Suppressor macrophage treated with lipopolysaccharide for 4 hours (primary cell): ENCODE measurements around the gene SCAMP5.

Experiments
- DNase-seq: peaks from one replicate; pipeline ENCODE4 v3.0.0-alpha.2; 2020

The SCAMP5 gene

DNA sequence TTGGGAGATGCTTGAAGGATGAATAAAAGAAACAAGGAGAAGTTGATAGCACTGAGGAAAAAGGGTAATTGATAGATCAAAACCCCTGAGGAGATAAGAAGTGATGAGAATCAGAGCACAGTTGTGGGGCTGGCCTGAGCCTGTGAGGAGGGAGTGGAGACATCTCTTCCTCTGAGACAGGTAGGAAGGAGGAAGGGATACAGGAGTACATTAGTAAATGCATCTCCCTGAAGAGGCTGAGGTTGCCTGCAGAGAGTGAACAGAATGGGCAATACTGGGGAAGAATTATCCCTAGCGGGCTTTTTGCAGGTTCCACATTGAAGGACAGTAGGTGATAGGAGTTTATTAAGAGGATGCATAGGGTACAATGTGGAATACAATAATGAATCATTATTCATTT lies 17.3 kb upstream of the SCAMP5 start:
- no peak for DNase-seq

DNA sequence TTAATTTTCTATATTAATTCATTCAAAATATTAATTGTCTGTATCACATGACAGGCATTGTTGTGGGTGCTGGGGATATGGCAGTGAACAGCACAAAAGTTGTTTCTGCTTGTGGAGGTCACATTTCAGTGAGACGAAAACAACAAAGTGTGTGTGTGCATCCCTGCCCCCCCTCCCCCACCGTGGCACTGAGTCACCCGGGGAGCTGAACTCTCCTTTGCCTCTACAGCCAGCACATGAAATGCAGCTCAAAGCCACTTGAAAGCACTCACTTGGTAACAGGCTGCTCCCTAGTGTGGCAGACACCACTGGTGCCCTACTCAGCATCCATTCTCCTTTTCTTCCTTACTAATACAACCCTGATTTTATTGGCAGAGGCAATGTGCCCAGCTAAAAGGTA lies 16.9 kb upstream of the SCAMP5 start:
- no peak for DNase-seq

DNA sequence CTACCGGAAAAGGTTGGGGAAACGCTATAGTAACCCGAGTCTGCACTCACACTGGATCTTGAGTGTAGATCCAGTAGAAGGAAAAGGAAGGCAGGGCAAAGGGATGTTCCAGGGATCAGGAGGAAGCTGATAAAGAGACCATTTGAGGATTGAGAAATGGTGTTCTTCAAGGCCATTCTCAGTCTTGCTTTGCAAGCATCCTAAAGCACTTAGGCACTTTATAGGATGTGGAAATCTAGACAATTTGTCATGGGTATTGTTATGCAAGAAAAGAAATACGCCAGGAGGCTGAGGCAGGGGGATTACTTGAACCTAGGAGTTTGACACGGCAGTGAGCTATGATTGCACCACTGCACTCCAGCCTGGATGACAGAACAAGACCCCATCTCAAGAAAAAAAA lies 13.2 kb upstream of the SCAMP5 start:
- DNase-seq: peak; percentile 40

DNA sequence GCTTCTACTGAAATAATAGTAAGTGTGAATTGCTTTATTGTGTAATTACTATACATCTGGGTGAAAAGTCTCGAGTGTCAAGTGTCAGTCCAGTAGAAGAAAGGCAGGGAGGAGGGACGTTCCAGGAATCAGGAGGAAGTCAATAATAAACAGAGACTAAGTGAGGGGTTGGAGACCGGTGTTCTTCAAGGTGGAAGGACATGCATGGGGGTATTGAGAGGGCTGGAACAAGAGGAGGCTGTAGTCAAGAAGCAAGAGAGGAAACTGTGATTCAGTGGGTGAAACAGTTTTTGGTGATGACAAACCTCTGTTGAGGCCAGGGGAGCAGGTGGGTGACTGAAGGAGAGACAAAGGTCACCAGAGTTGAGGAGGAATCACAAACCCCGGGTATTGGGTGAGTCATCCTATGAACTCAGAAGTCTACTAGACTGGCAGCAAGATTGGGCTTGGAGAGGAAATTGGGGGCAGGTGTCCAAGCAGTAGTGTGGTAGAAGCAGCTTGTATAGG lies 11.6 kb upstream of the SCAMP5 start:
- DNase-seq: peak; percentile 60

DNA sequence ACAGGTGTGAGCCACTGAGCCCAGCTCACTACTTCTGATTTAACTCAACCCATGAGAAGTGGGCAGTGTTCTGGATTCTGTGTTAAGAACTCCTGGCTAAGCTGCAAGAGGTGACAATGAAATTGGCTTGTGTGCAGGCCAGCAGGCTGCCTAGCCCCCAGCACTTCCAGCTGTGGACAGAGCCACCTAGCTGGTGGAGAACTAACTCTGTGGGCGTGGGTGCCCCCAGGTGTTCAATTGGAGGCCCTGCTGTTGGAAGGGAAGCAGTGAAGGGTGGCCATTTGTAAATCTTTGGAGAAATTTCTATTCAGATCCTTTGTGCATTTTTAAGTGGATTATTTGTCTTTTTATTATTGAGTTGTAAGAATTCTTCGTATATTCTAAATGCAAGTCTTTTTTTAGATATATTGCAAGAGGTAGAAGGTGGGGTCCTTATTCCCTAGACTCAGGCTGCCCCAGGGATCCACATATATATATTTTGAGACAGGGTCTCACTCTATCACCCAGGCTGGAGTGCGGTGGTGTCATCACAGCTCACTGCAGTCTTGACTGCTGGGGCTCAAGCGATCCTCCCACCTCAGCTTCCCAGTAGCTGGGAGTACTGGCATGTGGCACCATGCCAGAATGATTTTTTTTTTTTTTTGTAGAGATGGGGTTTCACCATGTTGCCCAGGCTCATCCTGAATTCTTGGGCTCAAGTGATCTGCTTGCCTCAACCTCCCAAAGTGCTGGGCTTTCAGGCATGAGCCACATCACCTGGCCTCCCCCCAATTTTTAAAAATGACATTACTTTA lies 7.2 kb upstream of the SCAMP5 start:
- no peak for DNase-seq

DNA sequence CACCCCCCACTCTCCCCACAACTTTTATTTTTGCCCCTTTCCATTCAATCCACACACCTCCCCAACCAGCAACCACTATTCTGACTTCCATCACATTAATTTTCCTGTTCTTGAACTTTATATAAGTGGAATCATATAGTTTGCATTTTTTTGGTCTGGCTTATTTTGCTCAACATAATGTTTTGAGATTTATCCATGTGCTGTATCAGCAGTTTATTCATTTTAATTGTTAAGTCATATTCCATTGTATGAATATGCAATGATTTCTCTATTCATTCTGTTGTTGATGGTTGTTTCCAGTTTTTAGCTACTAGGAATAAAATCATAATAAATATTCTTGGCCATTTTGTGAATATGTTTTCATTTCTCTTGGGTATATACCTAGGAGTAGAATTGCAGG lies 5.8 kb upstream of the SCAMP5 start:
- DNase-seq: no peak

DNA sequence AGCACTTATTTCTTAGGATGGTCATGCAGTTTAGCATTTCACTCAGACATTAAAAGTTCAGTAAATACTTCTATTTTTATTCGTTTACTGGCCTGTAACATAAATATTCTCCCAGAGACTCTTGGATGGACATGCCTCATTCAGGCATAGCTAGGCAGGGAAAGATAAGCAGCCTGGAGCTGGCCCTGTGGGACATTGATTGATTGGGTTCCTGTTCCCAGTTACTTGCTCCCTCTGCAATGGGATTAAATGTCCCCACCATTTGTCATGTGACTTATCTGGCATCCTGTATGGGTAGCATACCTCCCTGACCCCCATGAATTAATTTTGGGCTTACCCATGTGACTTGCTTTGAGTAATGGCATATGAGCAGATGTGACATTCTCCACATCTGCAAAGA lies 2.7 kb upstream of the SCAMP5 start:
- DNase-seq: no peak

DNA sequence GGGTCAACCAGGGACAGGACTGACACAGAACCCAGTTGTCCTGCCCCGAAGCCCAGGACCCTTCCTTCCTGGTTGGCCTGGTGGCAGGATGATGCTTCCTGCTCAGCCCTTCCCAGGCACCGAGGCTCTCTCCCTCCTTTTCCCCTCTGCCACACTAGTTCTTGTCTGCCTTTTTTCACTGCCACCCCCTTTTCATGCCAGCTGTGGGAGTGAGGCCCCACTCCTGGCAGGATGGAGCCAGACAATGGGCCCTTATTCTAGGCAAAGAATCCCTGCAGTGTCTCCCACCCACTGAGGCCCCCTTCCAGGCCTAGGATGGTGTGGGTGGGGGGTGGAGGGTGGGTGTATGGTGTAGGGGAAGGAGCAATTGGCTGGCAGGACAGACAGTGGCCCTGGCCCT lies 1.1 kb upstream of the SCAMP5 start:
- DNase-seq: no peak

DNA sequence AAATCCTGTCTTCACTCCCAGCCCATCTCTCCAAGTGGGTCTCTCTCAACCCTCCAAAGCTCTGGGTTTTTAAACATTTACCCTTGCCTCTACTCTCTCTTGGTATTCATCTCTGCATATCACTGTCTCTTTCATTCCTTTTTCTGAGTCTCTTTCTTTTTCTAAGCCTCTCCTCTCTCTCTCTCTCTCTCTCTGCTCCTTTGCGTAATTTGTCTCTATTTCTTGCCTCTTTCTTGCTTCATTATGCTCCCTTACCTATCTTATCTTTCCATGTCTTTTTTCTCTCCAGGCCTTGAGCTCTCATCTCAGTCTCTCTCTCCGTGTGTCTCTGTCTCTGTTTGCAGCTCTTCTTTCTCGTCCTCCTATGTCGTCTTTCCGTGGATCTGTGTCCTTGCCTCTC lies 678 bp upstream of the SCAMP5 start:
- DNase-seq: no peak

DNA sequence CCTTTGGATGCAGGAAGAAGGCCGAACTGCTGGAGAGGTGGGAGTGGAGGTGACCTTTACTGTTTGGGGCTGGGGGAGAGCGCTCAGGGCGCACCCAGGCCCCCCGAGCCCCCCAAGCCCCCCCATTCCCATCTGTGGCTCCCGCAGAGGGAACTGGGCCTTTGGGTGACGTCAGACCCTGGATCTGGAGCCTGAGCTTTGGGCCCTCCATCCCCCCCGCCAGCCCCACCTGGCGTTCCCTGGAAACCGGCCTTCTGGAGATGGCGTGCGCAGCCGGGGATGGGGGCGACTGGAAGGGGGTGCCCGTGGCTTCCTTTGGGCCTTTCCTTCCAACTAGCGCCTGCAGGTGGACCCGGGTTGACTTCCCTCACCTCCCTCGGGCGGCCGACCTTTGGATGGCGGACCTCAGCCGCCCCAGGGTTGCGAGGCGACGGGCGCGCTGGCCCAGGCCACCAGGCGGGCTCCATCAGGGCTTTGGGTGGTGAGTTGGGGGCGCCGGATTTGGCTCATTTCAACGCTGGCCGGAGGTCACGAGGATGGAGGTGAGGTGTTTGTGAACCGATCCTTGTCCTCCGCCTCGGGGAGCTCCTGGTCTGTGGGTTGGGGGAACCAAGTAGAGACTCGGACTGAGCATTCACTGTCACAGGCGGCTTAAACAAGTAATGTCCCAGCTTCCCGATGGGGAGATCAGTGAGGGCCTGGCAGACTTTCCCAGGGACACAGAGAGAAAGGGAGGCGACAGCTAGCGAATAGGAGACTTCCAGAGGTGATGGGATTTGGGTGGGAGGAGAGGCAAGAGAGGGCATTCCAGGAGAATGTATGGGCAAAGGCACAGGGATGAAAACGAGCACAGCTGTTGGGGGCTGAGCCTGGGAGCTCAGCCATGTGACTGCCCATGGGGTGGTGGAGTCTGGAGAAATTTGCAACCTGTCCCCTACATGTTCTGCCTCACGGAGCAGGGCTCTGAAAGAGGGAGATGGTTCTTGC lies 709 bp downstream of the SCAMP5 start:
- DNase-seq: no peak

DNA sequence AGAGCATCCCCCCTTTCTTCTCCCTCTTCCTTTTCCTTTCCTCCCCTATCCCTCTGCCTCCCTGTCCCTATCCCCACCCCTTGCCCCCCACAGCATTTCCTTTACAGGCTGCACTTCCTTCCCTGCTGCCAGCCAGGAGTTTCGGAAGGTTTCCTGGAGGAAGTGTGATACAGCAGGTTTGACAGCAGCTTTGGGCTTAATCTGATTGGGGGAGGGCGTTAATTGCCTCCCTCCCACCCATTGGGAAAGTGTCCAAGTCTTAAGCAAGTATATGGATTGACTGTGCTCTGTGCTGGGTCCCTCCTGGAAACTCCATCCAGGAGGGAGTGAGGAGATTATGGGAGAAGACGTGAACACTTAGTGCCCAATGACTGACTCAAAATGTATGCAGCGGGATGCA lies 1.8 kb downstream of the SCAMP5 start:
- no peak for DNase-seq

DNA sequence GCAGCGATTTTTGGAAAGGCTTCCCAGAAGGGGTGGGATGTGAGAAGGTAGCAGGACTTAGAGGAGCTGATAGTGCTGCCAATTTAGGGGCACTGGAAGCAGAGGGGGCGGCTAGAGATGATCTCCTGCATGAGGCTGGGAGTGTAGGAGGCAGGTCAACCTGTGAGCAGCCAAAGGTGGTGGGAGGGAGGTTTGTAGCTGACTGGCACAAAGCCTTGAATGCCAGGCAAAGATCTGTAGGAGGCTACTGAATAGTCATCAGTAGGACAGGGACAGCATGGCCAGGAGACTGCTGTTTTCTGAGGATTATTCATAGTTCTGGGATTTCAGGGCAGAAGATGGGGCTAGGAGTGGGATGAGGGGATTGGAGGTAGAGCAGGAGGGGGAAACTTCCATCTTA lies 2.2 kb downstream of the SCAMP5 start:
- no peak for DNase-seq

DNA sequence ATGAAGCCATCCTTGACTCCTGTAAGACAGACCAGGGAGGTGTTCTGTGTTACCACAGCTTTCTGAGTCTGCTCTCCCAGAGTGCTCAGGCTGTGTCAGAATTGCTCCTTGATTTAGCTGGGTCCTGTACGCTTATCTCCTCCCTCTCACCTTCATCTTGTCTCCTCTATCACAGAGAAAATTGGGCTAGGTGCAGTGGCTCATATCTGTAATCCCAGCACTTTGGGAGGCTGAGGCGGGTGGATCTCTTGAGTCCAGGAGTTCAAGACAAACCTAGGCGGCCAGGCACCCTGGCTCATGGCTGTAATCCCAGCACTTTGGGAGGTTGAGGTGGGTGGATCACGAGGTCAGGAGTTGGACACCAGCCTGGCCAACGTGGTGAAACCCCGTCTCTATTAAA lies 5.9 kb downstream of the SCAMP5 start:
- DNase-seq: no peak

DNA sequence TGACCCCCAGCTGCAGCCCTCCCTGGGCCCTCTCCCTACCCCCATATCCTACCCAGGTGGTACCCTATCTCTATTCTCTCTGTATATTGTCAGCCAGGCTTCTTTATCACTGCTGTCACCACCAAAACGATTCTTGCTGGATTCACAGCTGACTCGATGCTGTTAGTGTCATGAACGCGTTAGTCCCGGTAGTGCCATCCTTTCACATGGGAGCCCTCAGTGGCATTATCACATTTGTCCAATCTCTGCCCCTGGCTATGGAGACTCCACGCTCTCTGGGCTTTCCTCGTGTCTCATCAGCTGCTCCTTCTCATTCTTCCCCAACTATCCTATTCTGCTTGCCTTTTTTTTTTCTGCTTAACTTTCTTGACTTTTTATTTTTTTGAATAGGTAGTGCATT lies 7.0 kb downstream of the SCAMP5 start:
- DNase-seq: no peak

DNA sequence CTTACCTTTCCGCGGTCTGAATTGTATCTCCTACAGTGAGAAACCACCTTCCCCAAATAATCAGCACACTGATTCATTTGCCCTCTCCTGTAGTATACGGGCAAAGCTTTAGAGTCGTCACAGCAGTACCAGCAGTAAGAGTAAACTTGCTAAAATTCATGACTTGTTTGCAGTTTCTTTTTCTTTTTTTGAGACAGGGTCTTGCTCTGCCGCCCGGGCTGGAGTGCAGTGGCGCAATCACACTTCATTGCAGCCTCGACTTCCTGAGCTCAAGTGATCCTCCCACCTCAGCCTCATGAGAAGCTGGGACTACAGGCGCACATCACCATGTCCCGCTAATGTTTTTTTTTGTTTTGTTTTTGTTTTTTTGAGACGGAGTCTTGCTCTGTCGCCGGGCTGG lies 11.9 kb downstream of the SCAMP5 start:
- DNase-seq: no peak

DNA sequence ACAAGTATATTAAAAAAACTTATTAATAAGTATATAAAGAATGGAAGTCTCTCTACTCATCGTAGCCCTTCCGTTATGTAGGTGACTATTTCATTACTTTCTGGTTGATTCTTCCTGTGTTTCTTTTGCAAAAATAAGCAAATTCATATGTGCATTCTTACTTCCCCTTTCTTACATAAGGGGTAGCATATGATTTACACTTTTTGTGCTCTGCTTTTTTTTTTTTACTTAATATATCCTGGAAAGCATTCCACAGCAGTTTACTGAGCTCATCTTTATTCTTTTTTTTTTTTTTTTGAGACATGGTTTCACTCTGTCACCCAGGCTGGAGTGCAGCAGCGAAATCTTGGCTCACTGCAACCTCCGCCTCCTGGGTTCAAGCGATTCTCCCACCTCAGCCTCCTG lies 12.9 kb downstream of the SCAMP5 start:
- peak; percentile 53 for DNase-seq

DNA sequence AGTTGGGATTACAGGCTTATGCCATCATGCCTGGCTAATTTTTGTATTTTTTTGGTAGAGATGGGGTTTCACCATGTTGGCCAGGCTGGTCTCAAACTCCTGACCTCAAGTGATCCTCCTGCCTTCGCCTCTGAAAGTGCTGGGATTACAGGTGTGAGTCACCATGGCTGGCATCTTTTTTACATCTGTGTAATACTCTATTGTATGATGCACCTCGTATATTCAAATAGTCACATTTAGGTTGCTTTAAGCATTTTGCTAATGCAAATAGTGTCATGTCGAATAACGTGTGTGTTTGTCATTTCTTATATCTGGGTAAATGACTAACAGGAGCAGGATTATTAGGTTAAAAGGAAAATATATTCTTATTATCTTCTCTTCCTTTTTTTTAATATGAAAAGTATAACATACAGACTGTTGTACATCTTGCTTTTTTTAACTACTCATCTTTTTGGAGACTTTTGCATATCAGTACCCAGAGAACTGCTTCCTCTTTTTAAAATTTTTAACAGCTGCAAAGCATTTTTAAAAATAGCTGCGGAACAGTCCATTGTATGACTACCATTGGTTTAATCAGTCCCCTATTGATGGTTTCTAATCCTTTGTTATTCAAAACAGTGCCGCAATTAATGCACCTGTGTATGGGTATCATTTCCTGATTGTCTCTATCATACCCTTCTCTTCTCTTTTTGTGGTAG lies 13.4 kb downstream of the SCAMP5 start:
- DNase-seq: peak; percentile 43

DNA sequence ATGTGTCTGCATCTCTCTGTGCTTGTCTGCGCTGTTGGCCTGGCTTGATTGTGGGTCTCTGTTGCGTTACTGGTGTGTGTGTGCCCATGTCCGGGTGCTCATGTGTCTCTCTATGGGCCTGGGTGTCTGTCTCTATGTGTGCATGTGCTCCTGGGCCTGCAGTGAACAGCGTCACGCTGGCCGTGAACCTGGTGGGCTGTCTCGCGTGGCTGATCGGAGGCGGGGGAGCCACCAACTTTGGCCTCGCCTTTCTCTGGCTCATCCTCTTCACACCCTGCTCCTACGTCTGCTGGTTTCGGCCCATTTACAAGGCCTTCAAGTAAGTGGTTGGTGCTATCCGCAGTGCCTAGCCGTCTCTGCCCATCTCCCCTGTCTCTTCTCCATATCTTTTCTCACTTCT lies 21.1 kb downstream of the SCAMP5 start:
- DNase-seq: no peak

DNA sequence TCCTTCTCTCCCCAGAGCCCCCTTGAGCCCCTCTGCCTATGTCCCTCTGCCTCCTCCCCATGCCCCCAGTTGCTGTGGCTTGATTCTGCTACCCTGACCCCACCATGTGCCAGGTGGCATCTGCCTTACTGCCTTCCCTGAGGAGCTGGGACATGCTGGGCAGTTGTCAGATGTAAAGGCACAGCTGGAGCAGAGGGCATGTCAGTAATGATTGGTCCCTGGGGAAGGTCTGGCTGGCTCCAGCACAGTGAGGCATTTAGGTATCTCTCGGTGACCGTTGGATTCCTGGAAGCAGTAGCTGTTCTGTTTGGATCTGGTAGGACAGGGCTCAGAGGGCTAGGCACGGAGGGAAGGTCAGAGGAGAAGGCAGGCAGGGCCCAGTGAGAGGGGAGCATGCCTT lies 24.6 kb downstream of the SCAMP5 start:
- no peak for DNase-seq

DNA sequence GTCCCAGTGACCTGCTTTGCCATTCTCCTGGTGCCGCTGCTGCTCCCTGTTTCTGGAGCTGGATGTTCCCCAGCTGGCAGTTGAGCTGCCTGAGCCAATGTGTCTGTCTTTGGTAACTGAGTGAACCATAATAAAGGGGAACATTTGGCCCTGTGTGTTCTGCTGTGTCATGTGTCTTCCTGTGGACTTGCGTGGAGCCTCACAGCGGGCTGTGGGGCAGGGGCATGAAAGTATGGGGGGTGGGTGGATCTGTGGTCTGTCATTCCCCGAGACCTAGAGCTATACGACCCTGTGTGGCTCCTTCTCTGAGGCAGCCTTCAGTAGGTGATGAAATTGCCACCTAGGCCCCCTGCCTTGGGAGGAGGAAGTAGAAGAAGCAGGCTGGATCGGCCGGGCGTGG lies 26.0 kb downstream of the SCAMP5 start:
- no peak for DNase-seq

DNA sequence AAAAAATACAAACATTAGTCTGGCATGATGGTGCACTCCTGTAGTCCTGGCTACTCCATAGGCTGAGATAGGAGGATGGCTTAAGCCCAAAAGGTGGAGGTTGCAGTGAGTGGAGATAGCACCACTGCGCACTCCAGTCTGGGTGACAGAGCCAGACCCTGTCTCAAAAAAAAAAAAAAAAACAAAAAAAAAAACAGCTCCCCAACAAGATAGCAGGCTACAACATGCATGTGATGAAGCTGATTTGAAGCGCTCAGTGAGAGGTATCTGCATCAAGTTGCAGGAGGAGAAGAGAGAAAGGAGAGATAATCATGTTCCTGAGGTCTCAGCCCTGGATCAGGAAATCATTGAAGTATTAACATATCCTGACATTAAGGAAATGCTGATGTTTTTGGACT lies 27.4 kb downstream of the SCAMP5 start:
- DNase-seq: no peak

DNA sequence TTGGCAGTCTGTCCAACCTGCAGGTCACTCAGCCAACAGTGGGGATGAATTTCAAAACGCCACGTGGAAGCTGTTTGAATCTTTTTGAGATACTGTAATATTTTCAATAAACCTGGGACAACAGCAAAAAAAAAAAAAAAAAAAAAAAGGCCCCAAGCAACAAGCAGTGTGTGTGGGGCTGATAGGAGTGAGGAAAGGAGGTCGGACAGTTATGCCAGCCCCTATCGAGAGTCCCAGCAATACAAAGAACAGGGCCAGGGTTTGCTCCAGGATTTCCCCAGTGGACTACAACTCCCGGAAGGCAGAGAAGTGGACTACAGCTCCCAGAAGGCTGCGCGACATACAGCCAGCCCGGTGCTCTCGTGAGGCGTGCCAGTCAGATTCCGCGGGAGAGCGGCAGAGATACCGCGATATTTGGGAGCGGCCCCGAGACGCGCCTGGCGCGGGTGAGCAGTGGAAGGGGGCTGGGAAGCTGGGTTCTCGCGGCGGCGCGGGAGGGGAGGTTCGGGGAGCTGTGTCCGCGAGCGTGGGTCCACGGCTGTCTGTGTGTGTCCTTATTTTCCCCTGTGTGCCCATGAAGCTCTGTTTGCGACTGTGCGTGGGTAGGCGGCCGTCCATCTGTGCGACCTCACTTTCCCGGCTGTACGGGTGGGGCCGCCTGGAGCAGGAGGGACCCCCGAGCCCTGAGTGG lies 28.0 kb downstream of the SCAMP5 start, which contains the start of gene PPCDC:
Gene PPCDC (plus strand): TSS at position 410 of the 691 bp plus-strand sequence. CDS start 4,729 bp downstream, outside the sequence.
- DNase-seq: peak; percentile 98
